Liver (tissue), 9 donors: ENCODE data around the gene GPR180. TPM values are rescaled to one million over a fixed set of nuclear protein-coding genes. Genes with fewer than 3 reads are reported as not detected.

ENCODE experiments used
- DNase-seq: peaks from one replicate; pipeline ENCODE4 v3.0.0-alpha.2; 2017; ENCODE audit warnings: low spot score
- H3K27ac ChIP-seq, 2 donors: one replicate each; pipeline ENCODE4 v1.7.0; 2013; ENCODE audit warnings: inconsistent platforms in 2 of 2, low read length in 2 of 2, control low read depth in 1 of 2, low read depth in 1 of 2, mild to moderate bottlenecking in 1 of 2
- H3K27me3 ChIP-seq, 4 donors: one replicate each; pipeline versions ENCODE4 v1.6.1 to v1.7.0; 2013; ENCODE audit warnings: low read length in 3 of 4, inconsistent platforms in 1 of 4, mild to moderate bottlenecking in 1 of 4, moderate library complexity in 1 of 4; ENCODE audit not compliant: control insufficient read depth in 4 of 4, insufficient read depth in 4 of 4
- H3K36me3 ChIP-seq, 4 donors: one replicate each; pipeline versions ENCODE4 v1.6.1 to v1.7.0; 2013; ENCODE audit warnings: low read length in 3 of 4, mild to moderate bottlenecking in 3 of 4, low read depth in 1 of 4, moderate library complexity in 1 of 4; ENCODE audit not compliant: control insufficient read depth in 4 of 4, insufficient read depth in 3 of 4
- H3K4me1 ChIP-seq, 4 donors: one replicate each; pipeline versions ENCODE4 v1.6.1 to v1.7.0; 2013; ENCODE audit warnings: low read length in 3 of 4, mild to moderate bottlenecking in 3 of 4, moderate library complexity in 1 of 4; ENCODE audit not compliant: control insufficient read depth in 4 of 4, insufficient read depth in 4 of 4
- H3K4me3 ChIP-seq, 3 donors: one replicate each; pipeline versions ENCODE4 v1.6.1 to v1.7.0; 2013; ENCODE audit warnings: low read length in 3 of 3, control low read depth in 1 of 3, low read depth in 1 of 3, mild to moderate bottlenecking in 1 of 3
- H3K9ac ChIP-seq, 2 donors: one replicate each; pipeline ENCODE4 v1.7.0; 2013; ENCODE audit warnings: low read length in 2 of 2, mild to moderate bottlenecking in 2 of 2, moderate library complexity in 2 of 2, control low read depth in 1 of 2, low read depth in 1 of 2
- H3K9me3 ChIP-seq, 4 donors: one replicate each; pipeline versions ENCODE4 v1.6.1 to v1.7.0; 2013; ENCODE audit warnings: low read length in 3 of 4; ENCODE audit not compliant: control insufficient read depth in 4 of 4
- FOXA1 ChIP-seq: IDR thresholded peaks from 2 replicates; pipeline ENCODE4 v1.6.1; 2016; ENCODE audit warnings: antibody characterized with exemption
- FOXA2 ChIP-seq: IDR thresholded peaks from 2 replicates; pipeline ENCODE4 v1.6.1; 2016; ENCODE audit warnings: antibody characterized with exemption
- GABPA ChIP-seq, 2 donors: IDR thresholded peaks in 1 of 2; conservative IDR thresholded peaks in 1 of 2; 2 replicates each; pipeline ENCODE4 v1.6.1; 2016; ENCODE audit warnings: antibody characterized with exemption in 2 of 2, mild to moderate bottlenecking in 1 of 2, moderate library complexity in 1 of 2
- HNF4A ChIP-seq, 2 donors: conservative IDR thresholded peaks; 2 replicates each; pipeline ENCODE4 v1.6.1; 2016; ENCODE audit warnings: antibody characterized with exemption in 2 of 2, mild to moderate bottlenecking in 2 of 2
- HNF4G ChIP-seq: IDR thresholded peaks from 2 replicates; pipeline ENCODE4 v1.6.1; 2016; ENCODE audit warnings: antibody characterized with exemption
- JUND ChIP-seq, 2 donors: IDR thresholded peaks; 2 replicates each; pipeline ENCODE4 v1.6.1; 2016; ENCODE audit warnings: antibody characterized with exemption in 2 of 2
- NR2F2 ChIP-seq: IDR thresholded peaks from 2 replicates; pipeline ENCODE4 v1.6.1; 2016; ENCODE audit warnings: antibody characterized with exemption
- RAD21 ChIP-seq, 2 donors: IDR thresholded peaks; 2 replicates each; pipeline ENCODE4 v1.6.1; 2016; ENCODE audit warnings: antibody characterized with exemption in 2 of 2, mild to moderate bottlenecking in 2 of 2
- RXRA ChIP-seq, 2 donors: IDR thresholded peaks; 2 replicates each; pipeline ENCODE4 v1.6.1; 2017 to 2018; ENCODE audit warnings: antibody characterized with exemption in 2 of 2, mild to moderate bottlenecking in 1 of 2
- SP1 ChIP-seq: IDR thresholded peaks from 2 replicates; pipeline ENCODE4 v1.6.1; 2018; ENCODE audit warnings: antibody characterized with exemption, mild to moderate bottlenecking
- TAF1 ChIP-seq: conservative IDR thresholded peaks from 2 replicates; pipeline ENCODE4 v1.6.1; 2016; ENCODE audit warnings: antibody characterized with exemption, mild to moderate bottlenecking
- WGBS: extraction: QIAGEN DNeasy Blood & Tissue Kit; methylation state at CpG from one replicate; pipeline ENCODE4 v1.1.7; 2013; 5-methylcytosine and 5-hydroxymethylcytosine counted together
- polyA plus RNA-seq, 2 donors: library from polyadenylated mRNA; stranded (reverse) in 1 of 2; unstranded in 1 of 2; fragments of 200-250 nt in 1 of 2; fragments of >200 nt in 1 of 2; fragmentation: Nextera tagmentation in 1 of 2; extraction: Ambion mirVana in 1 of 2; gene quantifications; one replicate each; pipeline versions ENCODE4 v1.2.1 to v1.2.3, GENCODE V29; 2013 to 2015
- total RNA-seq, 2 donors: library from RNA; depleted of rRNA; stranded (reverse); fragments of >200 nt; gene quantifications; one replicate each; pipeline ENCODE4 v1.2.3, GENCODE V29; 2014
- TF ChIP-seq, protein P1 (sequence below): fragments of 150-350 bp; IDR thresholded peaks from 2 replicates; pipeline ENCODE4 v1.5.1; 2017; ENCODE audit warnings: improper control_type of control experiment, low read depth, low read length; ENCODE audit not compliant: missing input control
- TF ChIP-seq, protein P2 (sequence below): IDR thresholded peaks from 2 replicates; pipeline ENCODE4 v1.6.1; 2016; ENCODE audit warnings: antibody characterized with exemption
- donor health status: healthy.
- donor health status: healthy.
- donor health status: healthy.
- donor health status: healthy.
- donor health status: healthy.

Gene GPR180
- total and polyA plus RNA-seq, 4 donors = 2.1 to 8.3 (median 2.8) TPM

DNA sequence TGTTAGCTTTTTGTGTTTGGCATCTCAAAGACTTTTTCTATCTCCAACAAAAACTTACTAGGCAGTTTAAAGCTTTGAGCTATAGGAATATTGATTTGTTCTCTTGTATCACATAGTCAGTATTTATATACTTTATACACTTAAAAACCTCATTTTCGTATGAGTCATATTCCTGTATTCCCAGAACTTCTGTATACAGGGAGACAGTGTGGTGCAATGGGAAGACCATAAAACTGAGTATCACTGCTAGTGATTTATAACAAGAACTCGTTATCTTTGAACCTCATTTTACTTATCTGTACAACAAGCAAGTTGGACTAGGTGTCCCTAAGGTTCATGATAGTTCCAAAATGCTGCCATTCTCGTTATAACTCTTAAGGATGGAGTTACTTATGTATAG lies 6.3 kb downstream of the GPR180 start:
- TF ChIP-seq, protein P1, sequence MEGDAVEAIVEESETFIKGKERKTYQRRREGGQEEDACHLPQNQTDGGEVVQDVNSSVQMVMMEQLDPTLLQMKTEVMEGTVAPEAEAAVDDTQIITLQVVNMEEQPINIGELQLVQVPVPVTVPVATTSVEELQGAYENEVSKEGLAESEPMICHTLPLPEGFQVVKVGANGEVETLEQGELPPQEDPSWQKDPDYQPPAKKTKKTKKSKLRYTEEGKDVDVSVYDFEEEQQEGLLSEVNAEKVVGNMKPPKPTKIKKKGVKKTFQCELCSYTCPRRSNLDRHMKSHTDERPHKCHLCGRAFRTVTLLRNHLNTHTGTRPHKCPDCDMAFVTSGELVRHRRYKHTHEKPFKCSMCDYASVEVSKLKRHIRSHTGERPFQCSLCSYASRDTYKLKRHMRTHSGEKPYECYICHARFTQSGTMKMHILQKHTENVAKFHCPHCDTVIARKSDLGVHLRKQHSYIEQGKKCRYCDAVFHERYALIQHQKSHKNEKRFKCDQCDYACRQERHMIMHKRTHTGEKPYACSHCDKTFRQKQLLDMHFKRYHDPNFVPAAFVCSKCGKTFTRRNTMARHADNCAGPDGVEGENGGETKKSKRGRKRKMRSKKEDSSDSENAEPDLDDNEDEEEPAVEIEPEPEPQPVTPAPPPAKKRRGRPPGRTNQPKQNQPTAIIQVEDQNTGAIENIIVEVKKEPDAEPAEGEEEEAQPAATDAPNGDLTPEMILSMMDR = no peak
- TF ChIP-seq TAF1 (no peak), FOXA1 (no peak), GABPA (IDR thresholded peaks at IDR 0.05 in 1 of 2, conservative IDR thresholded peaks at IDR 0.05 in 1 of 2) (no peak), HNF4G (no peak), JUND (IDR thresholded peaks at IDR 0.05) (no peak), FOXA2 (no peak), HNF4A (conservative IDR thresholded peaks at IDR 0.05) (no peak), SP1 (no peak), RAD21 (IDR thresholded peaks at IDR 0.05) (no peak)
- TF ChIP-seq, protein P2, sequence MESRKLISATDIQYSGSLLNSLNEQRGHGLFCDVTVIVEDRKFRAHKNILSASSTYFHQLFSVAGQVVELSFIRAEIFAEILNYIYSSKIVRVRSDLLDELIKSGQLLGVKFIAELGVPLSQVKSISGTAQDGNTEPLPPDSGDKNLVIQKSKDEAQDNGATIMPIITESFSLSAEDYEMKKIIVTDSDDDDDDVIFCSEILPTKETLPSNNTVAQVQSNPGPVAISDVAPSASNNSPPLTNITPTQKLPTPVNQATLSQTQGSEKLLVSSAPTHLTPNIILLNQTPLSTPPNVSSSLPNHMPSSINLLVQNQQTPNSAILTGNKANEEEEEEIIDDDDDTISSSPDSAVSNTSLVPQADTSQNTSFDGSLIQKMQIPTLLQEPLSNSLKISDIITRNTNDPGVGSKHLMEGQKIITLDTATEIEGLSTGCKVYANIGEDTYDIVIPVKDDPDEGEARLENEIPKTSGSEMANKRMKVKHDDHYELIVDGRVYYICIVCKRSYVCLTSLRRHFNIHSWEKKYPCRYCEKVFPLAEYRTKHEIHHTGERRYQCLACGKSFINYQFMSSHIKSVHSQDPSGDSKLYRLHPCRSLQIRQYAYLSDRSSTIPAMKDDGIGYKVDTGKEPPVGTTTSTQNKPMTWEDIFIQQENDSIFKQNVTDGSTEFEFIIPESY = no peak
- no peak overlapping the region for H3K4me3 ChIP-seq
- no peaks in the 10 kb centered on the region for H3K9me3 ChIP-seq
- H3K27me3 ChIP-seq = no peaks in the 10 kb centered on the region
- no peak for DNase-seq
- peak overlapping the region in 1 of 2 donors; percentile 16 for H3K9ac ChIP-seq
- WGBS = 82% methylated on average over 3 of the region's 3 CpGs
- peaks cover 0 to 10% (median 1%) of the 10 kb centered on the region in 4 donors for H3K36me3 ChIP-seq
- peaks cover 1 to 22% (median 7%) of the 10 kb centered on the region in 4 donors for H3K4me1 ChIP-seq
- H3K27ac ChIP-seq = peak overlapping the region; percentile 54 to 67

DNA sequence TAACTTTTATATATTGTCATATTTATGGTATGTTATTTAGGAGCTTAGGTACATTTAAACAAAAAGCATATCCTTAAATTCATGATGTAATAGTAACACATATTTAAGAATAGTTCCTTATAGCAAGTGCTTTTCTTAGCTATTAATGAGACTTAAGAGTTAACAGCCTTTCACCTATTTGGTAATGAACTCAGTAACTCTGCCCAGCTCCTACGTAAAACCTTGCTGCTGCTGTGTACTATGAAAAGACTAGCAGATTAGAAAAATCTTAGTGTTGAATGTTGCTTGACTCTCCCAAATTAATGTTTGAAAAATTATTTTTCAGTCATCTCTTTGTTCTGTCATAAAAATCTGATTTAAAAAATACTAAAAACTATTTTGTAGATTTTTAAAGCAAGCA lies 6.9 kb downstream of the GPR180 start:
- peaks cover 0 to 10% (median 2%) of the 10 kb centered on the region in 4 donors for H3K36me3 ChIP-seq

More for the DNA sequence above, 6.9 kb downstream of the GPR180 start:
- Histone ChIP-seq H3K9me3 (no peaks in the 10 kb centered on the region), H3K27ac (peak overlapping the region; percentile 63 to 67), H3K4me3 (no peak overlapping the region), H3K9ac (peak overlapping the region; percentile 10 to 26), H3K27me3 (no peaks in the 10 kb centered on the region), H3K4me1 (peaks cover 1 to 22% (median 9%) of the 10 kb centered on the region in 4 donors)
- DNase-seq = no peak
- peak; percentile 69 to 74 for TF ChIP-seq RXRA (IDR thresholded peaks at IDR 0.05)
- no peak for TF ChIP-seq TAF1
- TF ChIP-seq NR2F2 = no peak
- TF ChIP-seq, protein P1 = no peak
- peak in 1 of 2 donors; percentile 9 for TF ChIP-seq HNF4A (conservative IDR thresholded peaks at IDR 0.05)
- peak; percentile 9 for TF ChIP-seq SP1
- WGBS = 36% methylated on average over 1 of the region's 1 CpG
